ENCODE measurements around the gene MXRA8.

- TF ChIP-seq CTCF (IDR thresholded peaks at IDR 0.05; ENCODE audit: low read depth, low read length, poor library complexity, severe bottlenecking): no peak
- TF ChIP-seq EZH2phosphoT487 (IDR thresholded peaks at IDR 0.05; ENCODE audit: borderline replicate concordance, low read length): no peak
These were observed 41.7 kb upstream of the MXRA8 start for GRCh38 chr1:1399872-1400575.

Measured in DOHH2 (cell line).